ENCODE data around the gene LGR4.
A peak's percentile ranks its signal among the peaks of the same experiment; 100 is the strongest.
"Not testable (repeated sequence)": the region's sequence is repeated elsewhere in the genome, so short reads cannot be mapped to it uniquely, and the experiment has no call there.

The LGR4 gene

GRCh38 chr11:27472398-27473016 lies at the start of gene LGR4:
TSS of gene LGR4 (minus strand) at chr11:27472790. CDS start at chr11:27472302, 488 bp downstream.
- peak; percentile 92 for DNase-seq (ENCODE audit: low spot score)

GRCh38 chr11:27520226-27520625 lies 47.6 kb upstream of the LGR4 start:
- peak; percentile 6 for DNase-seq (ENCODE audit: low spot score)

- no peak for DNase-seq (ENCODE audit: low spot score)
Observed at GRCh38 chr11:27518518-27518917, 45.9 kb upstream of the LGR4 start.

DNA sequence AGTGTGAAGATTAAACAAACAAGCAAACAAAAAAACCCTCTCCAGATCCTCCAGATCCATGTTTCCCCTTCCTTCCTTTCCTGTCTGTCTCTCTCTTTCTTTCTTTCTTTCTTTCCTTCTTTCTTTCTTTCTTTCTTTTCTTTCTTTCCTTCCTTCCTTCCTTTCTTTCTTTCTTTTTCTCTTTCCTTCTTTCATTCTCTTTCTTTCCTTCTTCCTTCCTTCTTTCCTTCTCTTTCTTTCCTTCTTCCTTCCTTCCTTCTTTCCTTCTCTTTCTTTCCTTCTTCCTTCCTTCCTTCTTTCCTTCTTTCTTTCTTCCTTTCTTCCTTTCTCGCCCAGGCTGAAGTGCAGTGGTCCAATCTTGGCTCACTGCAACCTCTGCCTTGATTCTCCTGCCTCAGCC lies 44.9 kb upstream of the LGR4 start:
- not testable (repeated sequence) for DNase-seq (ENCODE audit: low spot score)

GRCh38 chr11:27514558-27514957 lies 42.0 kb upstream of the LGR4 start:
- peak; percentile 89 for DNase-seq (ENCODE audit: low spot score)

- DNase-seq (ENCODE audit: low spot score): no peak
Observed at GRCh38 chr11:27514076-27514475, 41.5 kb upstream of the LGR4 start.

- no peak for DNase-seq (ENCODE audit: low spot score)
Observed at GRCh38 chr11:27513389-27513788, 40.8 kb upstream of the LGR4 start.

- DNase-seq (ENCODE audit: low spot score): no peak
Observed at GRCh38 chr11:27512238-27512637, 39.6 kb upstream of the LGR4 start.

- DNase-seq (ENCODE audit: low spot score): no peak
Observed at GRCh38 chr11:27509908-27510307, 37.3 kb upstream of the LGR4 start.

- no peak for DNase-seq (ENCODE audit: low spot score)
Observed at GRCh38 chr11:27507557-27508322, 35.1 kb upstream of the LGR4 start.

DNA sequence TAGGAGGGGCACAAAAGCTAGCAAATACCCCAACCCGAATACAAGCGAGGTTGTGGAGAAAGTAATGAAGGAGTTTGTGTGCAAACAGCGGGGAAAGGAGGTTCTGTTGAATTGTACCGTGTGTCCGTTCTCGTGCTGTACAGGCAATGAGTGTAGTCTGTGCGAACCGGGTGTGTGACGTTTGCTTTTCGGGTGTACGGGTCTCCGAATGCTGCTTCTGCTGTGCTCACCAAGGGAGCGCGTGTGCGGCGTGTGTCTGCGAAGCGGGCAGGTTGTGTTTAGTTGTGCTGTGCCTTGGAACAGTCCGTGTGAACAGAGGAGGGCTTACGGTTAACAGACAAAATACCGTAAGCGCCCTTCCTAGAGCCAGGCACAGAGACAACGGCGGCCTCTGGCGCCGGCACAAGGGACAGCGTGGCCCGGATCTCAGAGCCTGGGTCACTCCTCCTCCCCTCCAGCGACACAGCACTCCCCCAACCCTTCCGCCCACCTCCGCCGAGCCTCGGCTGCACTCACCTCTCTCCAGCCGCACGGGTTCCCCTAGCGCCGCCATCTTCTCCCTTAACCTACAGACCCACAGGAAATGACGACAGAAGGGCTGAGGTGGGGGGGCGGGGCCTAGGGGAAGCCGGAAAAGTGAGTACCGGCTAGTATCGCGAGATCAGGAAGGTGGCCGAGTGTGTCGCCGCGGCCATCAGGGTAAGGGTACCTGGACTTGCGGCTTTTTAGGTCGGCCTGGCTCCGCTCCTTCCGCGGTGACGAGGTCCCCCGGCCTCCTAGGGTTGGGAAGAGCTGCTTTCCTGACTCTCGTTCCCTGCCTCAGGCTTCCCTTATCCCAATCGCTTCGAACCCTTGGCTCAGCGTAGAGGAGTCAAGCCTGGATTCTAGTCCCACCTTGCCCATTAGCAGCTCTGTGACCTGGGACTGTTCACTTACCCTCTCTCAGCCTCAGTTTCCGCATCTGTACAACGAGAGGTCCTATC lies 33.9 kb upstream of the LGR4 start, which contains the start of gene LIN7C:
LIN7C (minus strand) TSS at position 570 of the 983 bp plus-strand sequence; CDS start at position 553, 17 bp downstream.
- peak; percentile 98 for DNase-seq (ENCODE audit: low spot score)

GRCh38 chr11:27505781-27506180 lies 33.2 kb upstream of the LGR4 start:
- no peak for DNase-seq (ENCODE audit: low spot score)

GRCh38 chr11:27504205-27504604 lies 31.6 kb upstream of the LGR4 start:
- DNase-seq (ENCODE audit: low spot score): no peak

DNA sequence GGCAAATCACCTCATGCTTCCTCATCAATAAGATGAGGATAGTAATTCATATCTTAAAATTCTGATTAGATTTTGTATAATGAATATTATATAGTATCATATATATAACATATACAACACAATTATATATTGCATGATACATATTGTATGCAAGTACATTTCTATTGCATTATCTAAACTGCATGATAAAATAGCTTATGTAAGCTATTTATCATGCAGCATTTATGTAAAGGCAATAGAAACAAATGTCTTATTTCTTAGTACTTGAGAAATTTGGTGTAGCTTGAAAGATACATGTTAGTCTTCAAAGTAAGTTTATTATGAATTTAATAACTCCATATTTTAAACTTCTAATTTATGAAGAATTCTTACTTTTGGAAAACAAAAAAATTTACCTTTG lies 28.5 kb upstream of the LGR4 start:
- no peak for DNase-seq (ENCODE audit: low spot score)

- DNase-seq (ENCODE audit: low spot score): no peak
Observed at GRCh38 chr11:27497911-27498310, 25.3 kb upstream of the LGR4 start.

DNA sequence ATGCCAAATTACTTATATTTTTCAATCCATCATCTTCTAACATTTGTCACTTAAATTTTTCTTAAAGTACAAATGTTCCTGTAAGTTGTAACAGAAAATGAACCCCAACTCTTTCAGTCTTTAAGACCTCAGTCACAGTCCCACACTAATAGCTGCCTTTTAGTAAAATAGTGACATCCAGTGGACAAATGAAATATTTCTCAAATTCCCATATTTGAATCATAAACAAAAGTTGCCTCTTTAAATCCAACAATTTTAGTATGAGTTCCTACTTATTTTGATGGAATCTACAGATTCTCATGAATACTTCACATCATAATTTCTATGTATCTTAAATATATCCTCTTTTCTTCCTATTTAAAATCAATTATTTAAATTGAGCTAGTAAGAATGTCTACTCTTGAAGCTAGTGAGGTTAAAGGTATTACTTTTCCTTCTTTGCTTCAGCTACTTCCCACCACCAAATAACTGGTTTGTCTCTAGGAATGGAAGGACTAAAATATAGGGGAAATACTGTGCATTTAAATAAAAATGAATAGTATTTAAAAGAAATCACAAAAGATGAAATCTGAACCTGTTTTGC lies 24.8 kb upstream of the LGR4 start:
- peak; percentile 25 for DNase-seq (ENCODE audit: low spot score)

GRCh38 chr11:27496461-27496860 lies 23.9 kb upstream of the LGR4 start:
- no peak for DNase-seq (ENCODE audit: low spot score)

GRCh38 chr11:27495710-27496300 lies 23.2 kb upstream of the LGR4 start:
- no peak for DNase-seq (ENCODE audit: low spot score)

GRCh38 chr11:27489092-27489491 lies 16.5 kb upstream of the LGR4 start:
- no peak for DNase-seq (ENCODE audit: low spot score)

GRCh38 chr11:27487706-27488105 lies 15.1 kb upstream of the LGR4 start:
- no peak for DNase-seq (ENCODE audit: low spot score)

DNA sequence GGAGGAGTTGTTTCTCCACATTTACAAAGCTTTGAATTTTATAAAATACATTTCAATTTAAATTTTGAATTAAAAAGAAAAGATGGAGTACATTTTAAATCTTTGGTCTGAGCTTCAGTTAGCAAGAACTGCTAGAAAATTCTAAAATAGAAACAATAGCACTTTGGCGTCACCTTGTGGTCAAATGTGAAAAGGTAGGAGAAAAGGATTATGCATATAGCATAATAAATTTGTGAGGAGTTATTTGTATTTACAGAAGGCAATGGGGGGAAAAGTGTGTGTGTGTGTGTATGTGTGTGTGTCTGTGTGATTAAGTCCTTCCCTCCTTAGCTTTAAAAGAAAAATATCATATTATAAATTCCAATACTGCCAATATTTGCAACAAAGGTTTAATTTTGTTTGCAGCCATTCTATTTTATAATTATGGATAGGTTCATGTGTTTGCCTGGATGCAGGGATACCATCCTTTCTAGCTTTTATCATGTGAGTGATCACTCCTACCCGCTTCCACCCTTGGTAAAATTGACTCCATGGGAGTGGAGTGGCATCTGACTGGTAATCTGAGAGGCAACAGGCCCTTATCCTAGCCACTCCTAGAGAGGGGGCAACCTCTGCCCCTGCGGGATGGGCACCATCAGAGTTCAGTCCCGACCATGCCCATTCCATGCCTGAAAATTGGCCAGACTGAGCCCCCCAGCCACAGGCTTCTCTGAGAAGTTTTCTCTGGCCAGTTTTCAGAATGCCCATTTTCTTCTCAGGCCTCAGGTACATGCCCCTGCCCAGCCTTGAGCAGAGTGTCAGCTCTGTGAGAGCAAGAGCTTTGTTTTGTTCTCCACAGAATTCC lies 13.6 kb upstream of the LGR4 start:
- DNase-seq (ENCODE audit: low spot score): peak; percentile 50

Measured in AG08395 (cell line).